WTC11 (cell line): ENCODE results near the gene FAM78B.

Experiments used
- SP1 ChIP-seq: sonication (generic); formaldehyde crosslinking; conservative IDR thresholded peaks from 2 replicates; pipeline ENCODE4 v1.8.1; 2022; ENCODE audit warnings: missing genetic modification reagents
- ZNF416 ChIP-seq: fragments of 250-450 bp; sonication (Bioruptor Pico); IDR thresholded peaks from 2 replicates; pipeline ENCODE4 v1.9.0; 2021; ENCODE audit warnings: mild to moderate bottlenecking, inconsistent platforms
- TF ChIP-seq, protein P1 (sequence below): fragments of 200-600 bp; IDR thresholded peaks from 2 replicates; pipeline ENCODE4 v1.8.0; 2022; ENCODE audit warnings: antibody characterized with exemption
- TF ChIP-seq, protein P2 (sequence below): sonication (generic); formaldehyde crosslinking; IDR thresholded peaks from 2 replicates; pipeline ENCODE4 v1.8.0; 2022; ENCODE audit warnings: mild to moderate bottlenecking, missing genetic modification reagents

DNA sequence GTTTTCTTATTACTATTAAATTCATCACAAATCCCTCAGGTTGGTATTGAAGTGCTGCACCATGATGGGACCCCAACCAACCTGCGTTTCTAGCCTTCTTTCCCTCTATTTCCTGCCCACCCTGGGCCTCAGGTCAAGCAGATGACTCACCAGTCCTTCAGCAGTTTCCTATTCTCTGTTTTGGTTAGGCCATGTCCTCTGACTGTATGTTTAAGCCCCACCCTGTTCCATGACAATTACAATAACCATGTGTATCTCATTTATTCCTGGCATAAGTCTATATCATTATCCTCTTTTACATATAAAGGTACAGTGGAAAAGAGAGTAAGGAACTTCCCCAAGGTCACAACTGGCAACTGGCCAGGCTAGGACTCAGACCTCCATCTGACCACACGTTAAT, 5.3 kb upstream of the FAM78B start:
- TF ChIP-seq, protein P1, sequence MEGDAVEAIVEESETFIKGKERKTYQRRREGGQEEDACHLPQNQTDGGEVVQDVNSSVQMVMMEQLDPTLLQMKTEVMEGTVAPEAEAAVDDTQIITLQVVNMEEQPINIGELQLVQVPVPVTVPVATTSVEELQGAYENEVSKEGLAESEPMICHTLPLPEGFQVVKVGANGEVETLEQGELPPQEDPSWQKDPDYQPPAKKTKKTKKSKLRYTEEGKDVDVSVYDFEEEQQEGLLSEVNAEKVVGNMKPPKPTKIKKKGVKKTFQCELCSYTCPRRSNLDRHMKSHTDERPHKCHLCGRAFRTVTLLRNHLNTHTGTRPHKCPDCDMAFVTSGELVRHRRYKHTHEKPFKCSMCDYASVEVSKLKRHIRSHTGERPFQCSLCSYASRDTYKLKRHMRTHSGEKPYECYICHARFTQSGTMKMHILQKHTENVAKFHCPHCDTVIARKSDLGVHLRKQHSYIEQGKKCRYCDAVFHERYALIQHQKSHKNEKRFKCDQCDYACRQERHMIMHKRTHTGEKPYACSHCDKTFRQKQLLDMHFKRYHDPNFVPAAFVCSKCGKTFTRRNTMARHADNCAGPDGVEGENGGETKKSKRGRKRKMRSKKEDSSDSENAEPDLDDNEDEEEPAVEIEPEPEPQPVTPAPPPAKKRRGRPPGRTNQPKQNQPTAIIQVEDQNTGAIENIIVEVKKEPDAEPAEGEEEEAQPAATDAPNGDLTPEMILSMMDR: no peak
- TF ChIP-seq ZNF416 (CRISPR knock-in tag) (no peak), SP1 (CRISPR knock-in tag) (no peak)
- TF ChIP-seq, protein P2, sequence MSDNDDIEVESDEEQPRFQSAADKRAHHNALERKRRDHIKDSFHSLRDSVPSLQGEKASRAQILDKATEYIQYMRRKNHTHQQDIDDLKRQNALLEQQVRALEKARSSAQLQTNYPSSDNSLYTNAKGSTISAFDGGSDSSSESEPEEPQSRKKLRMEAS: no peak
